CD4-positive, alpha-beta T cell treated with Interleukin-2 at 100 ng/mL for 4 hours (primary cell): Measurements from ENCODE around the gene EPHB2.

Experiments used
- DNase-seq: peaks from one replicate; pipeline ENCODE4 v3.0.0-alpha.2; 2020; ENCODE audit warnings: low spot score

The EPHB2 gene

GRCh38 chr1:22857661-22858060 lies 147.0 kb downstream of the EPHB2 start:
- no peak for DNase-seq

- no peak for DNase-seq
Measured at GRCh38 chr1:22860414-22860800, 149.8 kb downstream of the EPHB2 start.

GRCh38 chr1:22860883-22861385 lies 150.3 kb downstream of the EPHB2 start:
- no peak for DNase-seq

GRCh38 chr1:22861764-22862440 lies 151.3 kb downstream of the EPHB2 start:
- DNase-seq: no peak

GRCh38 chr1:22862752-22863151 lies 152.1 kb downstream of the EPHB2 start:
- no peak for DNase-seq

GRCh38 chr1:22863766-22864165 lies 153.1 kb downstream of the EPHB2 start:
- no peak for DNase-seq

GRCh38 chr1:22864886-22865285 lies 154.2 kb downstream of the EPHB2 start:
- no peak for DNase-seq

GRCh38 chr1:22865736-22866135 lies 155.1 kb downstream of the EPHB2 start:
- no peak for DNase-seq

- DNase-seq: no peak
Measured at GRCh38 chr1:22866868-22867267, 156.2 kb downstream of the EPHB2 start.

GRCh38 chr1:22868331-22868730 lies 157.7 kb downstream of the EPHB2 start:
- DNase-seq: no peak

GRCh38 chr1:22869325-22869724 lies 158.7 kb downstream of the EPHB2 start:
- DNase-seq: no peak

GRCh38 chr1:22870201-22870871 lies 159.7 kb downstream of the EPHB2 start:
- DNase-seq: no peak

- no peak for DNase-seq
Measured at GRCh38 chr1:22872981-22873664, 162.5 kb downstream of the EPHB2 start.

- DNase-seq: no peak
Measured at GRCh38 chr1:22874785-22875184, 164.1 kb downstream of the EPHB2 start.

GRCh38 chr1:22875241-22875640 lies 164.6 kb downstream of the EPHB2 start:
- DNase-seq: no peak

GRCh38 chr1:22875841-22876240 lies 165.2 kb downstream of the EPHB2 start:
- no peak for DNase-seq

- no peak for DNase-seq
Measured at GRCh38 chr1:22876359-22877111, 165.9 kb downstream of the EPHB2 start.

- no peak for DNase-seq
Measured at GRCh38 chr1:22877112-22877915, 166.7 kb downstream of the EPHB2 start.

GRCh38 chr1:22877980-22878379 lies 167.3 kb downstream of the EPHB2 start:
- no peak for DNase-seq

- no peak for DNase-seq
Measured at GRCh38 chr1:22878626-22879025, 168.0 kb downstream of the EPHB2 start.

- DNase-seq: no peak
Measured at GRCh38 chr1:22879445-22879844, 168.8 kb downstream of the EPHB2 start.
